DND-41 (cell line): ENCODE results near the gene PHF20.
"Not testable (repeated sequence)": the region's sequence is repeated elsewhere in the genome, so short reads cannot be mapped to it uniquely, and the experiment has no call there.

Experiments
- ATAC-seq: fragments of 200-7000 bp; cut with Tn5 transposase; 3 replicates; pipeline ENCODE4 v1.9.1; 2021; ENCODE audit warnings: low read depth; ENCODE audit not compliant: insufficient read depth
- DNase-seq: peaks from one replicate; pipeline ENCODE4 v3.0.0-alpha.2; 2020
- H2AFZ ChIP-seq: 2 replicates; pipeline ENCODE4 v1.6.0; 2012; ENCODE audit warnings: low read depth, low read length
- H3K27ac ChIP-seq: 2 replicates; pipeline ENCODE4 v1.5.1; 2012; ENCODE audit warnings: low read length, inconsistent platforms
- H3K27me3 ChIP-seq: fragments of 200-600 bp; sonication (generic); 2 replicates; pipeline ENCODE4 v1.6.0; 2012; ENCODE audit warnings: low read length, mild to moderate bottlenecking, inconsistent platforms; ENCODE audit not compliant: insufficient read depth, poor library complexity
- H3K36me3 ChIP-seq: 2 replicates; pipeline ENCODE4 v1.5.1; 2012; ENCODE audit warnings: low read length, inconsistent platforms; ENCODE audit not compliant: insufficient read depth
- H3K4me1 ChIP-seq: 2 replicates; pipeline ENCODE4 v1.5.1; 2012; ENCODE audit warnings: mild to moderate bottlenecking, low read length; ENCODE audit not compliant: insufficient read depth
- H3K4me2 ChIP-seq: 2 replicates; pipeline ENCODE4 v1.6.0; 2012; ENCODE audit warnings: mild to moderate bottlenecking, moderate library complexity, low read length, inconsistent platforms; ENCODE audit not compliant: insufficient read depth
- H3K4me3 ChIP-seq, 2 experiments: fragments of 200-600 bp in 1 of 2; shearing (Covaris generic) in 1 of 2; 2 replicates each; pipeline ENCODE4 v1.5.1; 2012 to 2016; ENCODE audit warnings: inconsistent platforms in 2 of 2, low read length in 2 of 2, mild to moderate bottlenecking in 2 of 2, low read depth in 1 of 2, moderate library complexity in 1 of 2
- H3K79me2 ChIP-seq: 2 replicates; pipeline ENCODE4 v1.6.0; 2012; ENCODE audit warnings: low read length, inconsistent platforms; ENCODE audit not compliant: insufficient read depth
- H3K9ac ChIP-seq: 2 replicates; pipeline ENCODE4 v1.6.0; 2012; ENCODE audit warnings: low read depth, mild to moderate bottlenecking, inconsistent platforms, low read length, moderate library complexity
- H3K9me3 ChIP-seq: 2 replicates; pipeline ENCODE4 v1.5.1; 2012; ENCODE audit warnings: low read length, moderate library complexity, mild to moderate bottlenecking, inconsistent platforms; ENCODE audit not compliant: insufficient read depth, severe bottlenecking
- H4K20me1 ChIP-seq: 2 replicates; pipeline ENCODE4 v1.6.0; 2012; ENCODE audit warnings: low read length; ENCODE audit not compliant: insufficient read depth
- CTCF ChIP-seq: IDR thresholded peaks from 2 replicates; pipeline ENCODE4 v1.5.1; 2012; ENCODE audit warnings: borderline replicate concordance, low read length, moderate library complexity, mild to moderate bottlenecking; ENCODE audit not compliant: poor library complexity, severe bottlenecking; ENCODE audit errors: extremely low read depth
- EZH2 ChIP-seq: IDR thresholded peaks from 3 replicates; pipeline ENCODE4 v1.6.1; 2012; ENCODE audit warnings: borderline replicate concordance, low read depth, mild to moderate bottlenecking, moderate library complexity, low read length, inconsistent platforms; ENCODE audit not compliant: severe bottlenecking

The PHF20 gene

GRCh38 chr20:35743693-35744491 is 27.9 kb upstream of the PHF20 start:
- peak overlapping the region in 1 of 2 experiments; percentile 65; a peak in 3 of 4 replicates for H3K4me3 ChIP-seq
- H2AFZ ChIP-seq: peak overlapping the region; percentile 63
- no peaks in the 10 kb centered on the region for H3K27me3 ChIP-seq
- no peaks in the 10 kb centered on the region for H3K9me3 ChIP-seq
- DNase-seq (no peak), ATAC-seq (no peak)
- H3K9ac ChIP-seq: peak overlapping the region; percentile 80
- peaks cover 36% of the 10 kb centered on the region for H3K4me1 ChIP-seq
- peak overlapping the region; percentile 95 for H3K27ac ChIP-seq
- peaks cover 23% of the 10 kb centered on the region for H4K20me1 ChIP-seq
- H3K36me3 ChIP-seq: peaks cover 25% of the 10 kb centered on the region
- TF ChIP-seq EZH2 (no peak), CTCF (no peak)
- H3K79me2 ChIP-seq: peaks cover 44% of the 10 kb centered on the region
- H3K4me2 ChIP-seq: peak overlapping the region; percentile 74

- not testable (repeated sequence) for DNase-seq, ATAC-seq, H3K4me3 ChIP-seq, H2AFZ ChIP-seq, H3K4me2 ChIP-seq, H3K27me3 ChIP-seq, H3K9me3 ChIP-seq
- peaks cover 30% of the 10 kb centered on the region for H3K4me1 ChIP-seq
- H3K27ac ChIP-seq: peak overlapping the region; percentile 95; the same call in 1 of the 2 replicates
- peaks cover 38% of the 10 kb centered on the region for H3K79me2 ChIP-seq
- peaks cover 19% of the 10 kb centered on the region for H3K36me3 ChIP-seq
- H4K20me1 ChIP-seq: peaks cover 19% of the 10 kb centered on the region
- 0 out of 2 replicates have a peak overlapping the region, but pooled peaks have one; percentile 80 for H3K9ac ChIP-seq
Measured at GRCh38 chr20:35744492-35744841, 27.3 kb upstream of the PHF20 start.

- Histone ChIP-seq H2AFZ (no peak overlapping the region), H3K9ac (no peak overlapping the region), H3K27ac (no peak overlapping the region), H3K9me3 (no peaks in the 10 kb centered on the region), H4K20me1 (no peaks in the 10 kb centered on the region), H3K36me3 (no peaks in the 10 kb centered on the region), H3K4me1 (no peaks in the 10 kb centered on the region), H3K79me2 (no peaks in the 10 kb centered on the region), H3K4me2 (no peak overlapping the region), H3K4me3 (no peak overlapping the region), H3K27me3 (no peaks in the 10 kb centered on the region)
- DNase-seq (no peak), ATAC-seq (no peak)
- no peak for TF ChIP-seq CTCF
Measured at GRCh38 chr20:35750611-35751010, 21.2 kb upstream of the PHF20 start.

GRCh38 chr20:35756404-35756803 is 15.4 kb upstream of the PHF20 start:
- Histone ChIP-seq H3K4me2 (no peak overlapping the region), H3K36me3 (no peaks in the 10 kb centered on the region), H3K27me3 (no peaks in the 10 kb centered on the region), H3K9me3 (no peaks in the 10 kb centered on the region), H3K4me3 (no peak overlapping the region), H3K27ac (no peak overlapping the region), H3K4me1 (no peaks in the 10 kb centered on the region), H2AFZ (no peak overlapping the region), H4K20me1 (no peaks in the 10 kb centered on the region), H3K79me2 (no peaks in the 10 kb centered on the region), H3K9ac (no peak overlapping the region)
- no peak for TF ChIP-seq EZH2
- no peak for TF ChIP-seq CTCF
- ATAC-seq (no peak), DNase-seq (no peak)
